Activated naive CD8-positive, alpha-beta T cell treated with anti-CD3 and anti-CD28 coated beads, Interleukin-2, amount 50 U/mL, for 24 hours (primary cell): Measurements from ENCODE around the gene PXN.
"Not testable (repeated sequence)": the region's sequence is repeated elsewhere in the genome, so short reads cannot be mapped to it uniquely, and the experiment has no call there.

ENCODE experiments used
- ATAC-seq: fragments of 150-1000 bp; cut with Tn5 transposase; one replicate; pipeline ENCODE4 v1.10.0; 2021
- DNase-seq: peaks from one replicate; pipeline ENCODE4 v3.0.0; 2021
- H3K27ac Mint-ChIP-seq: one replicate; pipeline ENCODE4 v1.8.0; 2021; ENCODE audit warnings: mild to moderate bottlenecking, mixed read lengths
- H3K27me3 Mint-ChIP-seq: one replicate; pipeline ENCODE4 v1.8.0; 2021; ENCODE audit warnings: mixed read lengths
- H3K36me3 Mint-ChIP-seq: one replicate; pipeline ENCODE4 v1.8.0; 2021; ENCODE audit warnings: low read depth, mixed read lengths
- H3K4me1 Mint-ChIP-seq: one replicate; pipeline ENCODE4 v1.8.0; 2021; ENCODE audit warnings: mixed read lengths
- H3K4me3 Mint-ChIP-seq: one replicate; pipeline ENCODE4 v1.8.0; 2021; ENCODE audit warnings: mild to moderate bottlenecking, moderate library complexity, mixed read lengths
- H3K9me3 Mint-ChIP-seq: one replicate; pipeline ENCODE4 v1.8.0; 2021; ENCODE audit warnings: mixed read lengths

PXN gene

GRCh38 chr12:120266180-120266870 lies 795 bp upstream of the PXN start:
- Mint-ChIP-seq H3K4me1 (peaks cover 35% of the 10 kb centered on the region), H3K9me3 (no peaks in the 10 kb centered on the region), H3K27me3 (peaks cover 2% of the 10 kb centered on the region), H3K27ac (peak overlapping the region; percentile 80), H3K36me3 (no peaks in the 10 kb centered on the region), H3K4me3 (peak overlapping the region; percentile 80)
- ATAC-seq (no peak), DNase-seq (no peak)

GRCh38 chr12:120264904-120265472 lies 542 bp downstream of the PXN start:
- H3K36me3 Mint-ChIP-seq: no peaks in the 10 kb centered on the region
- ATAC-seq: no peak
- H3K4me3 Mint-ChIP-seq: peak overlapping the region; percentile 83
- H3K4me1 Mint-ChIP-seq: peaks cover 44% of the 10 kb centered on the region
- H3K9me3 Mint-ChIP-seq: no peaks in the 10 kb centered on the region
- no peak for DNase-seq
- H3K27ac Mint-ChIP-seq: peak overlapping the region; percentile 75
- H3K27me3 Mint-ChIP-seq: peaks cover 2% of the 10 kb centered on the region

GRCh38 chr12:120264086-120264903 lies 1.2 kb downstream of the PXN start:
- H3K9me3 Mint-ChIP-seq: no peaks in the 10 kb centered on the region
- peak overlapping the region; percentile 83 for H3K4me3 Mint-ChIP-seq
- peak overlapping the region; percentile 75 for H3K27ac Mint-ChIP-seq
- H3K27me3 Mint-ChIP-seq: peaks cover 2% of the 10 kb centered on the region
- no peak for ATAC-seq
- no peak for DNase-seq
- no peaks in the 10 kb centered on the region for H3K36me3 Mint-ChIP-seq
- peaks cover 50% of the 10 kb centered on the region for H3K4me1 Mint-ChIP-seq

GRCh38 chr12:120263748-120264085 lies 1.8 kb downstream of the PXN start:
- H3K9me3 Mint-ChIP-seq: no peaks in the 10 kb centered on the region
- peak overlapping the region; percentile 83 for H3K4me3 Mint-ChIP-seq
- ATAC-seq (no peak), DNase-seq (no peak)
- peaks cover under 1% of the 10 kb centered on the region for H3K27me3 Mint-ChIP-seq
- H3K4me1 Mint-ChIP-seq: peaks cover 52% of the 10 kb centered on the region
- no peak overlapping the region for H3K27ac Mint-ChIP-seq
- no peaks in the 10 kb centered on the region for H3K36me3 Mint-ChIP-seq

- Mint-ChIP-seq H3K9me3 (no peaks in the 10 kb centered on the region), H3K27ac (peak overlapping the region; percentile 32)
Observed at GRCh38 chr12:120262852-120263747, 2.4 kb downstream of the PXN start.

GRCh38 chr12:120261951-120262851 lies 3.3 kb downstream of the PXN start:
- no peaks in the 10 kb centered on the region for H3K9me3 Mint-ChIP-seq
- H3K4me1 Mint-ChIP-seq: peaks cover 66% of the 10 kb centered on the region
- peak overlapping the region; percentile 32 for H3K27ac Mint-ChIP-seq
- no peak for DNase-seq
- peak; percentile 67 for ATAC-seq
- no peaks in the 10 kb centered on the region for H3K27me3 Mint-ChIP-seq
- H3K4me3 Mint-ChIP-seq: peak overlapping the region; percentile 83
- H3K36me3 Mint-ChIP-seq: no peaks in the 10 kb centered on the region

More at GRCh38 chr12:120262852-120263747, 2.4 kb downstream of the PXN start:
- Mint-ChIP-seq H3K36me3 (no peaks in the 10 kb centered on the region), H3K4me1 (peaks cover 57% of the 10 kb centered on the region), H3K4me3 (peak overlapping the region; percentile 83), H3K27me3 (no peaks in the 10 kb centered on the region)
- ATAC-seq (no peak), DNase-seq (no peak)

GRCh38 chr12:120260607-120261006 lies 4.9 kb downstream of the PXN start:
- Mint-ChIP-seq H3K4me3 (no peak overlapping the region), H3K27ac (no peak overlapping the region), H3K4me1 (peaks cover 73% of the 10 kb centered on the region), H3K36me3 (peaks cover 3% of the 10 kb centered on the region), H3K27me3 (no peaks in the 10 kb centered on the region), H3K9me3 (no peaks in the 10 kb centered on the region)
- ATAC-seq: no peak
- no peak for DNase-seq

DNA sequence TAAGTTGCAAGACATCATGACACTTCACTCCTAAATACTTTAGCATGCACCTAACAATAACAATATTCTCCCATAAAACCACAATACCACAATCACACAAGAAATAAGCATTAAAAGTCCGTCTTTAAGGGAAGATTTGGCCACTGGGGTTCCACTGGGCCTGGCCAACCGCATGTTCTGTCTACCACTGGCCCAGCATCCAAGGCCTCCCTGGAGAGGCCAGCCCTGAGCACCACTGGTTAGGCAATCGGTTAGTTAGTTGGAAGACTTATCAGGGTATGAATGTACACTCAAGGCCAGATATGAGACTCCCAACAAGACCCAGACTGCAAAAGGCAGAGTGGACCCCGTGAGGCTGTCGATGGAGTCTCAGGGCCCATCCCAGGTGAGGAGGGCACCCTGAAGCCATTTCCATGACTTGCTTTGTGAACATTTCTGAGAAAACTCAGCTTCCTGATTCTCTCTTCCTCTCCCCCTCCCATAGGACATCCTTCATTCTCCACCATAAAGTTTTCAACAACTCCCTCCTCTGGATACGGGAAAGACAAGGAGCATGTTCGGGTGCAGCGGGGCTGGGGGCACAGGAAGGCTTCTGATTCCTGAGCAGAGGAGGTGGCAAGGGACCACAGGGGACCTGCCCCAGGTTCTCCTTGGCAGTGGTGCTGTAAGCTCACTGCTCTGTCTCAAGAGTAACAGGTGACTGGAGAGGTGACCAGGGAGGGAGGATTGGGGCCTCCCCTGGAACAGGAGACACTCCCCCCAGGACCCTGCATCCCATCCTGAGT lies 5.9 kb downstream of the PXN start:
- Mint-ChIP-seq H3K27me3 (no peaks in the 10 kb centered on the region), H3K4me3 (no peak overlapping the region), H3K9me3 (no peaks in the 10 kb centered on the region), H3K4me1 (peaks cover 76% of the 10 kb centered on the region), H3K27ac (peak overlapping the region; percentile 19), H3K36me3 (peaks cover 8% of the 10 kb centered on the region)
- DNase-seq (no peak), ATAC-seq (no peak)

DNA sequence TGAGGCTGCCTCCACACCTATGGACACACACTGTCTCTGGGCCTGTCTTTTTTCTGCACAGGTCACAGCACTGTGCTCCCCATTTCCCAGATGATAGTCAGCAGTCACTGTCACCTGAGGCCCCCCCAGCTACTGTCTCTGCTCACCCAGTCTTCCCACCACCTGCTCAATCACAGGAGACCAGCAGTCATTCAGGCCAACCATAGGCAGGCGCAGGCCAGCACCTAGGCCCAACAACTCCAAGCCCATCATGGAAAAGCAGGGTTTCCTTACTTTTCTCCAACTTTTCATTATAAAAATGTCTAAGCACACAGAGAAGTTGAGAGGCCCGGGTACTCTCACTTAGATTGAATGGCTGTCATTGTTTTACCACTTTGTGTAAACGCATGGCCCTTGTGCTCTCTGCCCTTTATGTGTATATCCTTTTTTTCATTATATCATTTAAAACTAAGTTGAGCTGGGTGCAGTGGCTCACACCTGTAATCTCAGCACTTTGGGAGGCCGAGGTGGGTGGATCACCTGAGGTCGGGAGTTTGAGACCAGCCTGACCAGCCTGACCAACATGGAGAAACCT lies 7.1 kb downstream of the PXN start:
- Mint-ChIP-seq H3K36me3 (peaks cover 10% of the 10 kb centered on the region), H3K4me3 (no peak overlapping the region), H3K27me3 (no peaks in the 10 kb centered on the region), H3K9me3 (no peaks in the 10 kb centered on the region), H3K4me1 (peaks cover 74% of the 10 kb centered on the region), H3K27ac (no peak overlapping the region)
- ATAC-seq (no peak), DNase-seq (no peak)

DNA sequence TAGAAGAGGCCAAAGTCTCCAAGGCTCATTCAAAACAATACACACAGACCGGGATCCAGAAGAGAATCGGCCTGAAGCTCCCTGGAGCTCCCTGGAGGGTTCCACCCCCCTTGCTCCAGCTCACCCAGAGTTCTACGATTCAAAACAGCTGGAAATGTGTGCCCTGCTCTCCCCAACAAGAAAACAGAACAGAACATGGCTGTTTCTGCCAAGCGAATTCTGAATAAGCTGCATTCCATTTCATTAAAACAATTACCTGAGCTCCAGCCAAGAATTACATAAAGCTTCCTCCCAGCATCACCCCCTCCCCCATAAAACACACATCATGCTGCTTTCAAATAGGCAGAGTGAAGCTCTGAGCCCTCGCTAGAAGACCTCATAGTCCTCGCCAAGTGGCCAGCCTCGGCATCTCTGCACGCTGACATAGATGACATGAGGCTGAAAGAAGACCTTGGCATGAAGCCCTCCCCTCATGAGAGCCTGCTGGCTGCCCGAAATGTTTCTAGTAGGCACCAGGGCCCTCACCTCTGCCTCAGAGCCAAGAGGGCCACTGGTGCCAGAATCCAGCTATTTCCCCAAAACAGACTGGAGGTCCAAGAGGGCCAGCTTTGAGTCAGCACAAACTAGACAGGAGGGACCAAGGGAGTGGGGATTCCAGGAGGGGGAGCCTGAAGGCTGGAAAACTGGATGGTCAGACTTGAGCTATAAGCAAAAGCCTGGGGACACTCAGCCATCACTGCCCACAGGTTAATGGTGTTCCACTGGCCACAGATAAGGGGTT lies 8.3 kb downstream of the PXN start:
- H3K27me3 Mint-ChIP-seq: no peaks in the 10 kb centered on the region
- peaks cover 10% of the 10 kb centered on the region for H3K36me3 Mint-ChIP-seq
- peak overlapping the region; percentile 61 for H3K27ac Mint-ChIP-seq
- no peaks in the 10 kb centered on the region for H3K9me3 Mint-ChIP-seq
- DNase-seq (no peak), ATAC-seq (no peak)
- H3K4me3 Mint-ChIP-seq: no peak overlapping the region
- peaks cover 74% of the 10 kb centered on the region for H3K4me1 Mint-ChIP-seq

DNA sequence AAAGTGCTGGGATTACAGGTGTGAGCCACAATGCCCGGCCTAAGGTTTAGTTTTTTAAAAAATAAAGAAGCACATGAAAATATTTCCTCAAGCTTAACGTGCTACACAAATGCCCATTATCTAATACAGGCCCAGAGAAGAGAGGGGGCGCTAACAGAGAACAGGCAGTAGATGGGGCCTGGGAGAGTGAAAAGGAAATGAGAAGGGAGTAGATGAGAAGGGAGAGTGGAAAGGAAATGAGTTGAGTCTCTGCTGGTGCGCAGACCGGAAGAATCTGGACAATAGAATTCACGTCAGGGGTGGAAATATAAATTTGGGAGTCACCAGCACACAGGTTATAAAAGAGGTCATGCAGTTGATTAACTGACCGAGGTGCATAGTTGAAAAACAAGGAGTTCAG lies 10.7 kb downstream of the PXN start:
- H3K27me3 Mint-ChIP-seq: no peaks in the 10 kb centered on the region
- peaks cover 10% of the 10 kb centered on the region for H3K36me3 Mint-ChIP-seq
- peak overlapping the region; percentile 46 for H3K27ac Mint-ChIP-seq

DNA sequence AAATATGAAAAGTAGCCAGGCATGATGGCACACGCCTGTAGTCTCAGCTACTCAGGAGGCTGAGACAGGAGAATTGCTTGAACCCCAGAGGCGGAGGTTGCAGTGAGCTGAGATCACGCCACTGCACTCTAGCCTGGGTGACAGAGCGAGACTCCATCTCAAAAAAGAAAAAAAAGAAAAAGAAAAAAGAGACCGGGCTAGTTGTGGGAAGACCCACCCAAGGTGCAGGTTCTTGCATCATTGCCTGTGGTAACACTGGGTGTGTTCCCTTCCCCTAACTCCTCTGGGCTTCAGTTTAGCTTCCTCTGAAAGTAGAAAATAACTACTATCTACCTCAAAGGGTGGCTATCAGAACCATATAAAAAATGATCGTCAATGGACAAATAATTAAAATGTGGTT lies 12.2 kb downstream of the PXN start:
- not testable (repeated sequence) for DNase-seq, H3K27me3 Mint-ChIP-seq, H3K9me3 Mint-ChIP-seq, ATAC-seq
- Mint-ChIP-seq H3K4me1 (peaks cover 82% of the 10 kb centered on the region), H3K4me3 (peak overlapping the region; percentile 56), H3K36me3 (peaks cover 13% of the 10 kb centered on the region), H3K27ac (peak overlapping the region; percentile 80)

More for the DNA sequence above, 10.7 kb downstream of the PXN start:
- no peak for DNase-seq
- ATAC-seq: no peak
- Mint-ChIP-seq H3K9me3 (no peaks in the 10 kb centered on the region), H3K4me1 (peaks cover 78% of the 10 kb centered on the region), H3K4me3 (no peak overlapping the region)
